OCI-M2 (cell line): ENCODE measurements around the gene AHR.
"Not testable (repeated sequence)": the region's sequence is repeated elsewhere in the genome, so short reads cannot be mapped to it uniquely, and the experiment has no call there.

Experiments
- DNase-seq: peaks from one replicate; lab custom pipeline; 2025; ENCODE audit not compliant: unreplicated experiment; lab: John Stamatoyannopoulos, UW

The AHR gene

DNA sequence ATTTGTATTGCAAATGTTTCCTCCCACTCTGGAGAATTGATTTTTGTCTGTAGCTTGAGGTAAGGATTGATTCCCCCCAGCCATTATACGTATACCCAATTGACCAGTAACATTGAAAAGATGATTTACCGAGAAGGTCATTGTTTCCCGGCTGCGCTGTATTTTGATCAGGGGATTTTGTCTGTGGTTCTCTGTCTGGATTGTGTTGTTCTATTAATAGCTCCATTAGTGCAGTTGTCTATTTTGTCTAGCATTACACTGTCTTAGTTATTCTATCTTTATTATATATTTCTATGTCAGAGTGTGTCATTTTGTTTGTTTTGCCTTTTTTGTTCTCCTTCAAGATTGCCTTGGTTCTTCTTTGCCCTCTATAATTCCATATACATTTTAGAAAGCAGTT lies 37.7 kb downstream of the AHR start:
- no peak for DNase-seq

DNA sequence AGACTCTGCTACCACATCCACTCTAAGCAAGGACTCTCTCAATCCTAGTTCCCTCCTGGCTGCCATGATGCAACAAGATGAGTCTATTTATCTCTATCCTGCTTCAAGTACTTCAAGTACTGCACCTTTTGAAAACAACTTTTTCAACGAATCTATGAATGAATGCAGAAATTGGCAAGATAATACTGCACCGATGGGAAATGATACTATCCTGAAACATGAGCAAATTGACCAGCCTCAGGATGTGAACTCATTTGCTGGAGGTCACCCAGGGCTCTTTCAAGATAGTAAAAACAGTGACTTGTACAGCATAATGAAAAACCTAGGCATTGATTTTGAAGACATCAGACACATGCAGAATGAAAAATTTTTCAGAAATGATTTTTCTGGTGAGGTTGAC lies 40.7 kb downstream of the AHR start:
- no peak for DNase-seq

DNA sequence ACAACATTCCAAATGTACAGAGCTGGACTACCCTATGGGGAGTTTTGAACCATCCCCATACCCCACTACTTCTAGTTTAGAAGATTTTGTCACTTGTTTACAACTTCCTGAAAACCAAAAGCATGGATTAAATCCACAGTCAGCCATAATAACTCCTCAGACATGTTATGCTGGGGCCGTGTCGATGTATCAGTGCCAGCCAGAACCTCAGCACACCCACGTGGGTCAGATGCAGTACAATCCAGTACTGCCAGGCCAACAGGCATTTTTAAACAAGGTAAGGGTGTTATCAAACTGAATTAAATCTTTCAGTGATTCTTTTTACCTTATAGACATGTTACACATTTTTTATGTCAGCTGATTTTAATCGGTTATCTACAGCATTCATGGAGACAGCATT lies 41.5 kb downstream of the AHR start:
- no peak for DNase-seq

DNA sequence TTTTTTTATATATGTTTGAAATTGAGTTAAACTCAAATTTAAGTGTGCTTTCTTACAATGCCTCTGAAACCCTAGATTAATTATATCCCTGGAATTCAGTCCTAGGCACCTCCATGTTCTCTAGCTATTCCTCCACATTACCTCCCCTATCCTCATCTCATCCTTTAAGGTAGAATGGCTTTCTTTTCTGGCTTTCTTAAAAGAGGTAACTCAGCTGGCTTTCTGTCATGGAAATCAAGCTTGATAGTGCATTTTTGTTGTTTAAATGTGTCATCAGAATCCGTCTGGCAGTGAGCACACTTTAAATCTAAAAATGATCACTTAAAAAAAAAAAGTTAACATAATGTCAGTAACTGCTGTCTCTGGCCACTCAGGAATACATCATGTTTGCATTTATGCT lies 42.2 kb downstream of the AHR start:
- no peak for DNase-seq

DNA sequence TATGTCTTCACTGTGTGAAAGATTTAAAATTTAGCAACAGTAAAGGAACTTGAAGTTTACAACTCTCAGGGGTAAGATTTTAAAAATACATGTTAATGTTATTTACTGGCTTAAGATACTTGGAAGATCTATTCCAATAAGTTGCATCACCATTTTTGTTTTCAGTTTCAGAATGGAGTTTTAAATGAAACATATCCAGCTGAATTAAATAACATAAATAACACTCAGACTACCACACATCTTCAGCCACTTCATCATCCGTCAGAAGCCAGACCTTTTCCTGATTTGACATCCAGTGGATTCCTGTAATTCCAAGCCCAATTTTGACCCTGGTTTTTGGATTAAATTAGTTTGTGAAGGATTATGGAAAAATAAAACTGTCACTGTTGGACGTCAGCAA lies 44.3 kb downstream of the AHR start:
- no peak for DNase-seq

DNA sequence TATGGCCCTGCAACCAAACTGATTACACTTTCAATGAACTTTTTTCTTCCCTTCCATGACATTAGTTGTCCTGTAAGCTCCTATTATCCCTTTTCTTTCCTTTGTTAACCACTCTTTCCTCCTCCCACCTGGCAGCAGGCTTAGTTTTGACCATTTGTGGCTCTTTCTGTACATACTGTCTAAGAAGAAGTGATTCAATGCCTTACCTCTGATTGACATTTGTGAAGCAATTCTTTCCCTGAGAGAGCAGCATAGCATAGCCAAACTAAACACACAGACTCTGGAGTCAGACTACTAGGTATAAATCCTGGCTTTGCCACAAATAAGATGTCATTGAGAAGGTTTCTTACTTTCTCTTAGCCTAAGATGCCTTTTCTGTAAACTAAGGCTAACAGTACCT lies 48.9 kb downstream of the AHR start:
- DNase-seq: no peak

DNA sequence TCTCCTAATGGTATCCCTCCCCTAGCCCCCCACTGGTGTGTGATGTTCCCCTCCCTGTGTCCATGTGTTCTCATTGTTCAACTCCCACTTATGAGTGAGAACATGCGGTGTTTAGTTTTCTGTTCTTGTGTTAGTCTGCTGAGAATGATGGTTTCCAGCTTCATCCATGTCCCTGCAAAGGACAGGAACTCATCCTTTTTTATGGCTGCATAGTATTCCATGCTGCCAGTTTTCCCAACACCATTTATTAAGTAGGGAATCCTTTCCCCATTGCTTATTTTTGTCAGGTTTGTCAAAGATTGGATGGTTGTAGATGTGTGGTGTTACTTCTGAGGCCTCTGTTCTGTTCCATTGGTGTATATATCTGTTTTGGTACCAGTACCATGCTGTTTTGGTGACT lies 50.5 kb downstream of the AHR start:
- DNase-seq: not testable (repeated sequence)

DNA sequence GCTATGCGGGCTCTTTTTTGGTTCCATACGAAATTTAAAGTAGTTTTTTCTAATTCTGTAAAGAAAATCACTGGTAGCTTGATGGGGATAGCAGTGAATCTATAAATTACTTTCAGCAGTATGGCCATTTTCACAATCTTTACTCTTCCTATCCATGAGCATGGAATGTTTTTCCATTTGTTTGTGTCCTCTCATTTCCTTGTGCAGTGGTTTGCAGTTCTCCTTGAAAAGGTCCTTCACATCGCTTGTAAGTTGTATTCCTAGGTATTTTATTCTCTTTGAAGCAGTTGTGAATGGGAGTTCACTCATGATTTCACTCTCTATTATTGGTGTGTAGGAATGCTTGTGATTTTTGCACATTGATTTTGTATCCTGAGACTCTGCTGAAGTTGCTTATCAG lies 51.9 kb downstream of the AHR start:
- not testable (repeated sequence) for DNase-seq

DNA sequence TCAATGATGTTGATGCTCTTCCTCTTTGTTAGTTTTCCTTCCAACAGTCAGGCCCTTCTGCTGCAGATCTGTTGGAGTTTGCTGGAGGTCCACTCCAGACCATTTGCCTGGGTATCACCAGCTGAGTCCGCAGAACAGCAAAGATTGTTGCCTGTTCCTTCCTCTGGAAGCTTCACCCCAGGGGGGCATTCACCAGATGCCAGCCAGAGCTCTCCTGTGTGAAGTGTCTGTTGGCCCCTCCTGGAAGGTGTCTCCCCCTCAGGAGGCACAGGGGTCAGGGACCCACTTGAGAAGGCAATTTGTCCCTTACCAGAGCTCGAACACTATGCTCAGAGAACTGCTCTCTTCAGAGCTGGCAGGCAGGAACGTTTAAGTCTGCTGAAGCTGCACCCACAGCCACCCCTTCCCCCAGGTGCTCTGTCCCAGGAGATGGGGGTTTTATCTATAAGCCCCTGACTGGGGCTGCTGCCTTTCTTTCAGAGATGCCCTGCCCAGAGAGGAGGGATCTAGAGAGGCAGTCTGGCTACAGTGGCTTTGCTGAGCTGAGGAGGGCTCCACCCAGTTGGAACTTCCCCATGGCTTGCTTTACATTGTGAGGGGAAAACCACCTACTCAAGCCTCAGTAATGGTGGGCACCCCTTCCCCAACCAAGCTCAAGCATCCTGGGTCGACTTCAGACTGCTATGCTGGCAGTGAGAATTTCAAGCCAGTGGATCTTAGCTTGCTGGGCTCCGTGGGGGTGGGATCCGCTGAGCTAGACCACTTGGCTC lies 55.4 kb downstream of the AHR start:
- DNase-seq: not testable (repeated sequence)

DNA sequence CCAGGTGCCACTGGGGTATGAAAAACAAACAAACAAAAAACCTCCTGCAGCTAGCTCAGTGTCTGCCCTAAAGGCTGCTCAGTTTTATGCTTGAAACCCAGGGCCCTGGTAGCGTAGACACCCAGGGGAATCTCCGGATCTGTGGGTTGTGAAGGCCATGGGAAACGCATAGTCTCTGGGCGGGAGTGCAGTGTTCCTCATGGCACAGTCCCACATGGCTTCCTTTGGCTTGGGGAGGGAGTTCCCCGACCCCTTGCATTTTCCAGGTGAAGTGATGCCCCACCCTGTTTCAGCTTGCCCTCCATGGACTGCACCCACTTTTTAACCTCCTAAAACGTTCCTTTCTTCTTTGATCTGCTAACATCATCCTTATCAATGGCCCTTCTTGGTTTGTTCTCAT lies 56.0 kb downstream of the AHR start:
- no peak for DNase-seq

DNA sequence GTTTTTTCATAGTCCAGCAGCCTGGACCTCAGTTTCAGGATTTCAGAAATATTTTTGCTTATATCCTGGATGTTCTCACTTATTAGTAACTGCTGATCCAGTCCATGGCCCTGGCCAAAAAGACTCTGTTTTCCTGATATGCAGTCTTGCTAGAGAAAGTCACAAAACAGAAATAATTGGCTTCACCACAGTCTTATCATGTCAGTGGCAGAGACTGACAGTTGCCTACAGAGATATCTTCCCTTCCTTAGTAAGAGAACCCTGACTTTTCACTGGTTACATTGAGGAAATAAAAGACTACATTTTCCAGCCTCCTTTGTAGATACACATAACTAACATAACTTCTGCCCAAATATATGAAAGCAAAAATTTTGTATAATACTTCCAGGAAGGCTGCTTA lies 56.6 kb downstream of the AHR start:
- peak; percentile 34 for DNase-seq

DNA sequence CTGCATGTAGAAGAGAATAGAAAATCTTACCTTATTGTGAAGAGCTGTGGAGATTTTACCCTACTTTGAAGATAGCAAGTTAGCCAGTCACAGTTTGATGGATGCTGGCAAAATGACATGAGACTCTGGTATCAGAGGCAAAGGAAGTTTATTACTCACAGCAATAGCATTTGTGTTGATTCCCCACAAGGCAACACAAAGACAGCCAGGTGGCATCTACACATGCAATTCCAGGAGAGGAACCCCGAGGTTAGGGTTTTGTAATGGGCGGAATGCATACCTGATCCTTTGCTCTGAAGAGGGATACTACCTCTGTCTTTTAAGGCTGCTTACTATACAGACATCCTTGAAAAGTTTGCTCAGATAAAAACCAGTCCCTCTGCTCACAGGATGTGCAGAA lies 59.5 kb downstream of the AHR start:
- DNase-seq: no peak

DNA sequence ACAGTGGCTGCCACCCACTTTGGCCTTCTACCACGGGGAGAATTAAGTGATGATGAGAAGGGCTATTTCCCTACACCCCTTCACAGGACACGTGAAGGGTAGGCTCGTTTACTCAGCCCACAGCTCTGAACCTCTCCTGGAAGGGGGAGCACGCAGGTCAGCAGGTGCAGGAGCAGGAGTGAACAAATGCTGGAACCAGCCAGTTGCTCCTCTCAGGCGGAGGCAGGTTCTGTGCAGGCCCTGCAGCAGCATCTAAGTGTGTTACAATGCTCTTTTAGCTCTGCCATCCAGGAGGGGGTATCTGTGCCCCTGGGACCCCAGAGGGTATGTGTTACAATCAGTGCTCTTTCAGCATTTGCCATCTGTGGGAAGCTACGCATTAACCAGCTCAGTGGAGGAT lies 61.2 kb downstream of the AHR start:
- DNase-seq: no peak

DNA sequence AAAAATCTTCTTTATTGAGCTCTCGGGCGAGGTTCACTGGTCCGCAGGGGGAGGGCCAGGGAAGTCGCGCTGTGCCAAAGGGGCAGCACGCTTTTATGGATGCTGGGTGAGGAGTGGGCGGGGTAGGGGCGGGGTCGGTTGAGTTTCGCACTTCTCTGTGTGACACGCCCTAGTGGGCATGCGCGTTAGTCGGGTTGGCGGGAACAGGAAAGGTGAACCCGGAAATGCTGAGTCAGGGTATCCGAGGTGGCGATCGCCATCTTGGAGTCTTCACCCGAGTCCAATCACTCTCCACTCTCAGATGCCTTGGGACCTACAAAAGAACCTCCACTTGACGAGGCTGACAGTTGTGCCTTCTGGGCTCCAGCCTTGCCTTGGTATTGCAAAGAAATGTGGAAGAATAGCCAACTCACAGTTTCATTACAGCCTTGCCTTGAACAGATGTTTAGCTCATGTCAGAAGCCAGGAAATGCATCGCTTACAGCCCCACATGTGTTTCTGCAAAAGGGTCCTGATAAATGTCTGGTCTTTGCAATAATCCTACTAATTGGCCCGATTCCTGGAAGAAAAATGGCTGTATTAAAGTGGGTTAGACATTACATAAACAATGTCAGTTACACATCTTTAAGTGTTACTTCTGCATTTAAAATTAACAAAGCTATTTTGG lies 64.1 kb downstream of the AHR start:
- DNase-seq: no peak

DNA sequence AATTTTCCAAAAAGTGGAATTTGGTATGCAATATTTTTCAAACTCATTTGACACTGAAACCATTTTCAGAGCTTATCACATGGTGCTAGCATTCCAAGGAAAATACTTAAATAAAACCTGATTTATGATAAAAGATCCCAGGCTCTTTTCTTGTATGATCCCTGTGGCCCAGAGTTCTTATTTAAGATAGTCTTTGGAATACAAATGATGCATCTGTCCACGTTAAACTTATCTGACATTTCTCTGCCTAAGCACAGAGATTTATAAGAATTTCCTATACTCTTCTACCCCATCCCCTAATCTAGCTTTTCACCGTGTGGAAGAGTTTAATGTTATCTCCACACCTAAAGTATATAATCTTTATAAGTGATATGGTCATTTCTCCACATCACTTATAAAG lies 66.2 kb downstream of the AHR start:
- DNase-seq: no peak

DNA sequence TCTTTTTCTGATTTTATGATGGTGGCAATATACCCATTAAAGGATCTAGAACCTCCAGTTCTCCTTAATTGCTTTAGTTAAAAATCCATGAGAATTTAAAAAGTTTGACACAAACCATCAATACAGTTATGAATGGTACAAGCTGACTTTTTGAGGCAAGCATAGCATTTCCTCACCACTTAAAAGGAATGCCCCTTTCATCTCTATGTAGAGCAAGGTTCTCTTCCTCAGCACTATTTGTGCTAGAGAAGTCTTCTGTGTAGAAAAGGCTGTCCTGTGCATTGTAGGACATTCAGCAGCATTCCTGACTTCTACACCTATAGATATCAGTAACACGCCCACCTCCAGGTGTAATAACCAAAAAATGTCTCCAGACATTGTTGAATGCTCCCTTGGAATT lies 67.3 kb downstream of the AHR start:
- DNase-seq: no peak

DNA sequence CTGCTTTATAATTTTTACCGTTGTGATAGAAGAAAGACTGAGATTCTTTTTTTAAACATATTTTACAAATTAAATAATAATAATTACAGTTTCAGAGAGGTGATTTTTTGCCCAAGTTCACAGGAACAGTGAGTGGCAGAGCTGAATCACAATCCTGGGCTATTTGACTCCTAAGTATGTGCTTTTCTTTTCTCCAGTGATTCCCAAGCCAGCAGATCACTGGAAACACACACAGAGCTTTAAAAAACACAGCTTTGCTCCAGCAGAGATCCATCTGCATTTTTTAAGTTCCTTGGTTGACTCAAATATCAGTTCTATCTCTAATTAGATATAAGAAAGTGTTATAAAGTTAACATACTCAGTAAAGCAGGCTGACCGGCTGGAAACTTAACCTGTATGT lies 69.0 kb downstream of the AHR start:
- DNase-seq: no peak

DNA sequence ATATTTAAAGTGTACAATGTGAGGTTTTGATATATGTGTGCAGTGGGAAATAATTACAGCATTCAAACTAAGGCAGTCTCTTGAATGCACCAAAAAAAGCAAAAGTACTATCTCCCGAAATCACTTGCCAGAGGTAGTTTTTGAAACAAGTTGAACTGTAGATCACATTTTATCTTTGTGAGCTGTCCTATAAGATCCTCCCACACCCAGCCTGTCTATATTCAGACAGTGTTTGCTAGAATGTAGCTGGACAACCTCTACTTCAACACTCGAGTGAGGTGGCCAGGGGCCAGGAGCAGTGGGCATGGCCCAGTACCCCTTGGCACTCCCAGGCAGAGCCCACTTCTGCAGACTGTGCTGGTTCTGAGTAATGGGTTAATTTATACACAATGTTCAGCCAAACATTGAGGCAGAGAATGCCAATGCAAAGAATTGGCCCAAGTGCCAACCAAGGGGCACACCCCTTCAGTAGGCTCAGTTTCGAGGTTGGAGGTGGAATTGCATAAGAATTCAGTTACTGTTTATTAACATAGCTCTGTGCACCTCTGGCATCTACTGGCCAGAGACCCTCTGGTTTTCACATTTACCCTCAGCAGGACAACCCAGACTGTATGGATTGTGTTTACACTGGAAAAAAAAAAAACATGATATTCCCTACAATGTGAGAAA lies 70.5 kb downstream of the AHR start:
- no peak for DNase-seq

DNA sequence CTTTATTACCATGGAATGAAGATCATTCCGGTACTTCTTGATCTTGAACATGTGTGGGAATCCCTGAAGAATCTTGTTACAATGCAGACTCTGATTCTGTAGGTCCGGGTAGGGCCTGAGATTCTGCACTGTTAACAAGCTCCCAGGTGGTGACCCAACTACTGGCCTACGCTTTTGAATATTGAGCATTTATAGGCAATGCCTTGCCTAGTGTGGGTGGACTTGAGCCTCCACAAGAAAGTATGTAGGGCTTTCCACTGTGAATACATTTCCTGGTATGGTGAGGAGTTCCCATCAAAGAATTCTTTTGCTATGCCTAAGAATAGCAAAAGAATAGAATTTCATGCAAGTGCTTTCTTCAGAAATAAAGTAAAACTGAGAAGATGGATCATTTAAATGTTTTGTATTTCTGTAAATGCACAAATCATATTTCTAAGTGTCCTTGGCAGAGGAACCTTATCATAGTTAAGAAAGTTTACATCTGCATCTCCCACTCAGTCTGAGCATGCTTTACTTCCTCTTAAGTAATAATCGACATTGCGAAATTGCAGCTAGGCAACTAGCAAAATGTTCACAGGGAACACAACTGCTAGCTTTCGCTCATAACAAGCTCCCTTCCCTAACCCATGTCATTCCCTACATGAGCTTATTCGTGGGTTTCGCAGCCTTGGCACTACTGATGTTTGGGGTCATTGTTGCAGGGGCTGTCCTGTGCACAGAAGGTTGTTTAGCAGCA lies 71.4 kb downstream of the AHR start:
- no peak for DNase-seq

DNA sequence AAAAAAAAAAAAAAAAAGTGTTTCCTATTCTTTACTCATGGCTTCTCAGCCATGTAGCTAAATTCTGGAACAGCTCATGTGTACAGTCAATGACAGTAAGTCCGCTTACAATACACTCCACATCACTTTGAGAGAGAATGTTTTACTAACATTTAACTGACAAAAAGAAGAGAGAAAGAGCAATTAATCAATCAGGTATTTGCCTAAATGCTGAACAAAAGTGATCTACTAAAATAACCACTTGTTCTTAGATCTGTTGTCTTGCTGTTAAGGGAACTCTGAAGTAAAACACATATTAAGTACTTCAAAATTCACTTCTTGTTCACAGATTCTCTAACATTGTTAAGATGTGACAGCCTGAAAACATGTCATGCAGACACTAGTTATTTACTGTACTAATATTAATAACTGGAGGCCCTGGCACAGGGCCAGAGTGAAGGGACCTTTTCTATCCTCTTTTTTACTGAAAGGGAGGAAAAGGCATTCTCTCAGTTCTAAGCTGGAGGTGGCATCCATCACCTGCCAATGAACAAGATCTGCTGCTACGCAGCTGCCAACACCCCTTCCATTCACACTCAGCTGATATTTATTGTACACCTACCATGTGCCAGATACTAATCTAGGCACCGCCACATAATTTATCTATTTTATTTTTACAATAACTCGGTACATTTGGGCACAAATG lies 72.6 kb downstream of the AHR start:
- no peak for DNase-seq
